Measurements from ENCODE around the gene OASL.

DNA sequence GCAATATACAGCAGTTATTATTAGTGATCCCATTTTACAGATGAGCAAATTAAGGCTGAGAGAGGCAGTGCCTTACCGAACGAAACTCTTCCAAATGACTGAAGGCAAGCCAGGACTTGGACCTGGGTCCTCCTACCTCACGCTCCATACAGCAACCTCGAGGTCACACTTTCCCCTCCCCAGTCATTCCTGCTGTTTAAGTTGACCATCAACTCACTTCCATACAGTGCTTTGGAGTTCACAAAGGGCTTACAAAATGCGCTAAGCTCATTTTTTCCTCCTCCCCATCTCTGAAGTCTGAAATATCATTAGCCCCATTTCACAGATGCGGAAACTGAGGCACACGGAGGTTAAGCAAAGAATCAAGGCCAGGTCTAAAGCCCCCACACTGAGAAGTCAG is 56.4 kb downstream of the OASL start:
- no peak for TF ChIP-seq POLR2A (IDR thresholded peaks at IDR 0.05)
- TF ChIP-seq, protein P1, sequence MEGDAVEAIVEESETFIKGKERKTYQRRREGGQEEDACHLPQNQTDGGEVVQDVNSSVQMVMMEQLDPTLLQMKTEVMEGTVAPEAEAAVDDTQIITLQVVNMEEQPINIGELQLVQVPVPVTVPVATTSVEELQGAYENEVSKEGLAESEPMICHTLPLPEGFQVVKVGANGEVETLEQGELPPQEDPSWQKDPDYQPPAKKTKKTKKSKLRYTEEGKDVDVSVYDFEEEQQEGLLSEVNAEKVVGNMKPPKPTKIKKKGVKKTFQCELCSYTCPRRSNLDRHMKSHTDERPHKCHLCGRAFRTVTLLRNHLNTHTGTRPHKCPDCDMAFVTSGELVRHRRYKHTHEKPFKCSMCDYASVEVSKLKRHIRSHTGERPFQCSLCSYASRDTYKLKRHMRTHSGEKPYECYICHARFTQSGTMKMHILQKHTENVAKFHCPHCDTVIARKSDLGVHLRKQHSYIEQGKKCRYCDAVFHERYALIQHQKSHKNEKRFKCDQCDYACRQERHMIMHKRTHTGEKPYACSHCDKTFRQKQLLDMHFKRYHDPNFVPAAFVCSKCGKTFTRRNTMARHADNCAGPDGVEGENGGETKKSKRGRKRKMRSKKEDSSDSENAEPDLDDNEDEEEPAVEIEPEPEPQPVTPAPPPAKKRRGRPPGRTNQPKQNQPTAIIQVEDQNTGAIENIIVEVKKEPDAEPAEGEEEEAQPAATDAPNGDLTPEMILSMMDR (IDR thresholded peaks at IDR 0.05) = no peak

Measured in body of pancreas (tissue), 4 donors.